Uterus (tissue), 4 donors: Measurements from ENCODE around the gene TRPV3. TPM values are rescaled to one million over a fixed set of nuclear protein-coding genes. Genes with fewer than 3 reads are reported as not detected.
"Not testable (repeated sequence)": the region's sequence is repeated elsewhere in the genome, so short reads cannot be mapped to it uniquely, and the experiment has no call there.

Source experiments
- DNase-seq, 2 donors: peaks; one replicate each; pipeline ENCODE4 v3.0.0-alpha.2; 2019 to 2020
- H3K27ac ChIP-seq, 2 donors: fragments of 200-600 bp; sonication (generic); 1 replicate in 1 of 2; 2 replicates in 1 of 2; pipeline ENCODE4 v1.5.1; 2016 to 2018
- H3K27me3 ChIP-seq, 2 donors: fragments of 200-600 bp; sonication (generic); one replicate each; pipeline ENCODE4 v1.5.1; 2018 to 2019; ENCODE audit warnings: control low read depth in 1 of 2
- H3K36me3 ChIP-seq, 2 donors: fragments of 200-600 bp; sonication (generic); one replicate each; pipeline ENCODE4 v1.5.1; 2019; ENCODE audit warnings: control low read depth in 1 of 2
- H3K4me1 ChIP-seq, 2 donors: fragments of 200-600 bp; sonication (generic); one replicate each; pipeline ENCODE4 v1.5.1; 2018 to 2019; ENCODE audit warnings: control low read depth in 1 of 2
- H3K4me3 ChIP-seq, 2 donors: fragments of 200-600 bp; sonication (generic); 1 replicate in 1 of 2; 2 replicates in 1 of 2; pipeline ENCODE4 v1.5.1; 2018 to 2019; ENCODE audit warnings: mild to moderate bottlenecking in 1 of 2
- H3K9me3 ChIP-seq, 2 donors: fragments of 200-600 bp; sonication (generic); one replicate each; pipeline ENCODE4 v1.5.1; 2019; ENCODE audit warnings: control low read depth in 1 of 2
- CTCF ChIP-seq, 4 experiments: fragments of 200-600 bp in 2 of 4; fragments of 450-650 bp in 2 of 4; sonication (generic) in 2 of 4; IDR thresholded peaks; one replicate each; pipeline ENCODE4 v1.5.1; 2016 to 2019; ENCODE audit warnings: antibody characterized with exemption in 4 of 4, mild to moderate bottlenecking in 2 of 4, moderate library complexity in 1 of 4
- POLR2A ChIP-seq, 2 donors: fragments of 450-650 bp; IDR thresholded peaks; one replicate each; pipeline ENCODE4 v1.6.1; 2016; ENCODE audit warnings: antibody characterized with exemption in 2 of 2, mild to moderate bottlenecking in 1 of 2, moderate library complexity in 1 of 2
- intact Hi-C: fragments of 100-400 bp; cut with DNase I; formaldehyde crosslinking; loops from one replicate; pipeline ENCODE4 v1.15.1; 2023; ENCODE audit warnings: low total_unique reads
- total RNA-seq, 4 donors: library from RNA; depleted of rRNA in 3 of 4; stranded (reverse); fragments of >200 nt in 3 of 4; gene quantifications; one replicate each; pipeline versions ENCODE4 v1.1.0 to v1.2.4, GENCODE V29; 2014 to 2023
- donor health status: DM: yes; HTN: yes; CAD: no.

The TRPV3 gene
- total RNA-seq, 4 donors from 2014 or later, result 0.88 to 1.5 TPM; not detected in 2

GRCh38 chr17:3469529-3469928, 88.1 kb downstream of the TRPV3 start:
- TF ChIP-seq CTCF (IDR thresholded peaks at IDR 0.05) (no peak), POLR2A (IDR thresholded peaks at IDR 0.05) (no peak)
- Histone ChIP-seq H3K27me3 (no peaks in the 10 kb centered on the region), H3K27ac (no peak overlapping the region), H3K36me3 (no peaks in the 10 kb centered on the region), H3K4me3 (no peak overlapping the region), H3K9me3 (no peaks in the 10 kb centered on the region), H3K4me1 (no peaks in the 10 kb centered on the region)
- DNase-seq, result no peak
- intact Hi-C loops, result no loop called here

GRCh38 chr17:3466355-3466754, 91.3 kb downstream of the TRPV3 start:
- H3K4me3 ChIP-seq, H3K4me1 ChIP-seq, DNase-seq, H3K27me3 ChIP-seq, H3K36me3 ChIP-seq, H3K9me3 ChIP-seq, H3K27ac ChIP-seq, intact Hi-C loops: not testable (repeated sequence)

Other genes starting within 250 kb of the TRPV3 start
- gene OR3A2, start 171.5 kb downstream of the TRPV3 start, total RNA-seq, result not detected
- gene OR1E1, start 159.4 kb downstream of the TRPV3 start, total RNA-seq, result not detected
- gene OR3A3, start 146.4 kb downstream of the TRPV3 start, total RNA-seq, result not detected
- 1 to 10 TPM in 1 of 4 donors, not detected in 3; 4.6 TPM for gene OR1E2, start 124.0 kb downstream of the TRPV3 start, total RNA-seq
- gene SPATA22, start 86.0 kb downstream of the TRPV3 start, total RNA-seq, result under 1 TPM in 1 of 4 donors, not detected in 3; 0.62 TPM
- 10 to 100 TPM in 2 of 4 donors, 1 to 10 TPM in 2; 1.3 to 19.4 (median 12.1) TPM for gene ASPA, start 81.8 kb downstream of the TRPV3 start, total RNA-seq
- 10 to 100 TPM in 1 of 4 donors, 1 to 10 TPM in 3; 4.7 to 12.1 (median 8.5) TPM for gene TRPV1, start 51.6 kb upstream of the TRPV3 start, total RNA-seq
- gene SHPK, start 78.4 kb upstream of the TRPV3 start, total RNA-seq, result 10 to 100 TPM in 2 of 4 donors, 1 to 10 TPM in 1, under 1 TPM in 1; 0.26 to 24.4 (median 8.3) TPM
- gene CTNS, start 78.9 kb upstream of the TRPV3 start, total RNA-seq, result 10 to 100 TPM; 10.8 to 17.8 (median 13.8) TPM
- gene TAX1BP3, start 110.8 kb upstream of the TRPV3 start, total RNA-seq, result 10 to 100 TPM; 44.7 to 98.7 (median 74.0) TPM
- gene EMC6, start 111.0 kb upstream of the TRPV3 start, total RNA-seq, result 10 to 100 TPM in 3 of 4 donors, 1 to 10 TPM in 1; 7.1 to 34.7 (median 22.7) TPM
- 1 to 10 TPM in 2 of 4 donors, under 1 TPM in 2; 0.51 to 8.2 (median 1.1) TPM for gene P2RX5, start 138.3 kb upstream of the TRPV3 start, total RNA-seq
- gene HASPIN, start 166.1 kb upstream of the TRPV3 start, total RNA-seq, result 1 to 10 TPM in 1 of 4 donors, not detected in 3; 2.0 TPM
- 10 to 100 TPM in 2 of 4 donors, 1 to 10 TPM in 2; 2.8 to 46.8 (median 14.2) TPM for gene ITGAE, start 243.4 kb upstream of the TRPV3 start, total RNA-seq